Measurements from ENCODE around the gene MYCT1.

The MYCT1 gene

DNA sequence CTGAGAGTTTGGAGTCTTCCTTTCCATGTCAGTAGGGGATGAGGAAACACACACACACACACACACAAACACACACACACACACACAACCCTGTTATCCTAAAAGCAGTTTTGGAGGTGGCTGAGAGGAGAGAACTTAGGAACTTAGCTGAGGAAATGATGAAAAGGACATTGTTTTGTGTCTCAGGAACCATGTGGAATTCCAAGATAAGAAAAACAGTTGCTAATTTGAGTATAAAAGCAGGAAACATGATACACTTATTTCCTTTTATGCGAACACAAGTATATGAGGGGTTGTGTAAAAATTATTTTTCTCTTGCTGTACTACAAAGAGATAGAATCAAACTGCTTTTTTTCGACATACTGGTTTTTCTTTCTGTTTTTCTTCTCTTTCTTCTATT is at the start of gene MYCT1:
TSS of gene MYCT1 (plus strand) at position 264 of the 400 bp plus-strand sequence. CDS start at position 270, 6 bp downstream.
- Mint-ChIP-seq H3K9me3 (no peaks in the 10 kb centered on the region), H3K27ac (no peak within 1 kb of the TSS), H3K4me1 (no peaks in the 10 kb centered on the region), H3K4me3 (peak within 1 kb of the TSS; percentile 29 to 54 (median 34)), H3K27me3 (ENCODE audit: low read depth) (no peaks in the 10 kb centered on the region), H3K36me3 (ENCODE audit: low read depth) (no peaks in the 10 kb centered on the region)
- no peak for TF ChIP-seq CTCF (IDR thresholded peaks at IDR 0.05; ENCODE audit: unreplicated experiment in 3 of 3)

DNA sequence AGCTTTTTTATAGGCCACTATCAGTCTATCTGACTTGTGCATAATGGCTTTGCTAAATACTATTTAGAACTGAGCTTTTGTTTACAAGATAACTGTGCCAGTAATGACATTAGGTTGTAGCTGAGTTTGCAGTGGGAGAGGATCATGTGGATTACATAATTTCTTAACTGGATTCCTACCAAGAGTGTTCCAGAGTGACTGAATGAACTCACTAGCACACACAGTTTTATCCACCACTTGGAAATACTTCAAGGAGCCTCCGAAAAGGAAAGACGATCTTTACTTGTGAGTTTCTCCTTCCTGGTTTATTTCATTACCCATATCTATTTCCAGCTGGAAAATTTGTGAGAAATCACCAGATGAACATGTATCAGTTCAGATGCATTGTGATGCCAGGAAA is 49.6 kb upstream of the MYCT1 start:
- Mint-ChIP-seq H3K27me3 (ENCODE audit: low read depth) (peaks cover 8% of the 10 kb centered on the region), H3K27ac (no peak overlapping the region), H3K36me3 (ENCODE audit: low read depth) (no peaks in the 10 kb centered on the region), H3K4me3 (no peak overlapping the region), H3K9me3 (no peaks in the 10 kb centered on the region), H3K4me1 (peaks cover 6% of the 10 kb centered on the region)
- no peak for TF ChIP-seq CTCF (IDR thresholded peaks at IDR 0.05; ENCODE audit: unreplicated experiment in 3 of 3)

DNA sequence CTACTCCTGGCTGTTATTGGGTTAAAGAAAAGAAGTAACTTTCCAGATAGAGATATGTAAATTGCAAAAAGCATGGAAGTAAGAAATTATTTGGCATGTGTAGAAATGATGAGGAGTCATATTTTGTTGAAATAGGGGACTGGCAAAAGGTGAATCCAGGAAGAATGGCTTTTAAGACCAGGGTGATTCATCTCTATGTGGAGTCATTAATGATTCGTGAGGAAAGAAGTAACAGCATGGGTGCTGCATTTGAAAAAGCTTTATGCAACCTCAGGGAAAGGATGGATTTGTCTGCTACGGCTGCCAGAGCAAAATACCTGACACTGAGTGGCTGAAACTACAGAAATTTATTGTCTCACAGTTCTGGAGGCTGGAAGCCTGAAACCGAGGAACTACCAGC is 45.7 kb upstream of the MYCT1 start:
- peaks cover 6% of the 10 kb centered on the region for H3K4me1 Mint-ChIP-seq
- H3K4me3 Mint-ChIP-seq, result no peak overlapping the region
- H3K27ac Mint-ChIP-seq, result no peak overlapping the region
- no peaks in the 10 kb centered on the region for H3K36me3 Mint-ChIP-seq (ENCODE audit: low read depth)
- no peak for TF ChIP-seq CTCF (IDR thresholded peaks at IDR 0.05; ENCODE audit: unreplicated experiment in 3 of 3)
- no peaks in the 10 kb centered on the region for H3K9me3 Mint-ChIP-seq
- no peaks in the 10 kb centered on the region for H3K27me3 Mint-ChIP-seq (ENCODE audit: low read depth)

DNA sequence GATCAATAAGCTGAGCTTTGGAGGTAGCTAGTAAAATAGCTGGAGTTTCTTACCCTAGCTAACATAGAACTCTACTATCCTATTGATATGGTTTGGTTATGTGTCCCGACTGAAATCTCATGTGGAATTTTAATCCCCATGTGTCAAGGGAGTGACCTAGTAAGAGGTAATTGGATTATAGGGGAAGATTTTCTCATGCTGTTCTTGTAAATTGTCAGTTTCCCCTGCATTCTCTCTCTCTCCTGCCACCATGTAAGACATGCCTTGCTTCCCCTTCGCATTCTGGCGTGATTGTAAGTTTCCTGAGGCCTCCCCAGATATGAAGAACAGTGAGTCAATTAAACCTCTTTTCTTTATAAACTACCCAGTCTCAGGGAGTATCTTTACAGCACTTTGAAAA is 35.9 kb upstream of the MYCT1 start:
- TF ChIP-seq CTCF (IDR thresholded peaks at IDR 0.05; ENCODE audit: unreplicated experiment in 3 of 3), result no peak
- Mint-ChIP-seq H3K27ac (no peak overlapping the region), H3K4me1 (no peaks in the 10 kb centered on the region), H3K27me3 (ENCODE audit: low read depth) (no peaks in the 10 kb centered on the region), H3K9me3 (no peaks in the 10 kb centered on the region), H3K4me3 (no peak overlapping the region), H3K36me3 (ENCODE audit: low read depth) (no peaks in the 10 kb centered on the region)

GRCh38 chr6:152669895-152670294 is 27.8 kb upstream of the MYCT1 start:
- Mint-ChIP-seq H3K4me3 (no peak overlapping the region), H3K9me3 (peaks cover 2% of the 10 kb centered on the region), H3K4me1 (no peaks in the 10 kb centered on the region), H3K27ac (no peak overlapping the region), H3K36me3 (ENCODE audit: low read depth) (no peaks in the 10 kb centered on the region), H3K27me3 (ENCODE audit: low read depth) (no peaks in the 10 kb centered on the region)
- TF ChIP-seq CTCF (IDR thresholded peaks at IDR 0.05; ENCODE audit: unreplicated experiment in 3 of 3), result peak; percentile 46 to 58 (median 54)

DNA sequence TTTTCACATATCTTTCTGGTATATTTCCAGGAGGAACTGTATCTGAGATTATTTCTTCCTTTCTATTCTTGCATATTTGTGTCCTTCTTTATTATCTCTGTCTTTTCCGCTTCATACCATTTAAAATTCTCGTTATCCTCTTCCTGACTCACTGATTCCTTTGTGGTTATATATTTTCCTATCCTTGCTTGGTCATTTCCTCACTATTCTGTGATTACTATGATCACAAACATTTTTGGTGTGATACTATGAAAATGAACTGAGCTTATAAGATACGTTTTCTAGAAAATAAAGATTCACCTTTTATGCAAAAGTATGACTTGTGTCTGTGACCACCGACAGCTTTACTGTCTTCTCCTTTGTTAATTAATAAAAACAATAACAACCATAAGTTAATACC is 26.5 kb upstream of the MYCT1 start:
- H3K4me3 Mint-ChIP-seq, result no peak overlapping the region
- no peak overlapping the region for H3K27ac Mint-ChIP-seq
- no peaks in the 10 kb centered on the region for H3K36me3 Mint-ChIP-seq (ENCODE audit: low read depth)
- no peaks in the 10 kb centered on the region for H3K27me3 Mint-ChIP-seq (ENCODE audit: low read depth)
- peaks cover 2% of the 10 kb centered on the region for H3K9me3 Mint-ChIP-seq
- no peak for TF ChIP-seq CTCF (IDR thresholded peaks at IDR 0.05; ENCODE audit: unreplicated experiment in 3 of 3)
- H3K4me1 Mint-ChIP-seq, result no peaks in the 10 kb centered on the region
